HEK293 (cell line): Measurements from ENCODE around the gene EGFR.

Experiments
- CTCF ChIA-PET: fragments of 350-600 bp; formaldehyde crosslinking; extraction: SDS; loops from one replicate; lab custom pipeline; 2021; ENCODE audit warnings: antibody characterized with exemption; lab: Yijun Ruan, JAX
- POLR2A ChIA-PET: fragments of 300-600 bp; formaldehyde crosslinking; extraction: SDS; loops from one replicate; lab custom pipeline; 2020; ENCODE audit warnings: antibody characterized with exemption, inconsistent platforms; lab: Yijun Ruan, JAX
- H3K27ac ChIP-seq: fragments of 200-500 bp; sonication (Bioruptor generic); 2 replicates; pipeline ENCODE4 v1.5.1; 2014; ENCODE audit warnings: low read depth, low read length, control low read depth, inconsistent platforms; ENCODE audit errors: extremely low read depth
- H3K36me3 ChIP-seq, 2 experiments: fragments of 200-500 bp in 1 of 2; sonication (Bioruptor generic) in 1 of 2; 1 replicate in 1 of 2; 2 replicates in 1 of 2; pipeline ENCODE4 v1.5.1; 2014 to 2017; ENCODE audit warnings: inconsistent platforms in 2 of 2, low read length in 2 of 2; ENCODE audit not compliant: control insufficient read depth in 2 of 2, insufficient read depth in 1 of 2
- H3K4me1 ChIP-seq: fragments of 200-500 bp; sonication (Bioruptor generic); 2 replicates; pipeline ENCODE4 v1.5.1; 2014; ENCODE audit warnings: mild to moderate bottlenecking, low read length, inconsistent platforms; ENCODE audit not compliant: control insufficient read depth, insufficient read depth
- H3K4me3 ChIP-seq: 2 replicates; pipeline ENCODE4 v1.5.1; 2011; ENCODE audit warnings: low read depth, mild to moderate bottlenecking, control low read depth, low read length, moderate library complexity
- H3K9me3 ChIP-seq: fragments of 200-500 bp; sonication (Bioruptor generic); 2 replicates; pipeline ENCODE4 v1.5.1; 2014; ENCODE audit warnings: low read depth, low read length, inconsistent platforms; ENCODE audit not compliant: control insufficient read depth, insufficient read depth
- ATF2 ChIP-seq: fragments of 450-650 bp; formaldehyde crosslinking; IDR thresholded peaks from 2 replicates; pipeline ENCODE4 v1.5.1; 2016; ENCODE audit warnings: missing biosample characterization, missing genetic modification characterization, low read depth
- EGR2 ChIP-seq: fragments of 450-650 bp; formaldehyde crosslinking; IDR thresholded peaks from 2 replicates; pipeline ENCODE4 v1.5.1; 2016; ENCODE audit warnings: low read depth, missing biosample characterization, missing genetic modification characterization
- GLIS1 ChIP-seq: fragments of 450-650 bp; formaldehyde crosslinking; IDR thresholded peaks from 2 replicates; pipeline ENCODE4 v1.5.1; 2016; ENCODE audit warnings: missing biosample characterization, missing genetic modification characterization
- KLF1 ChIP-seq: fragments of 450-650 bp; formaldehyde crosslinking; IDR thresholded peaks from 2 replicates; pipeline ENCODE4 v1.5.1; 2016; ENCODE audit warnings: missing biosample characterization, missing genetic modification characterization
- KLF17 ChIP-seq: fragments of 450-650 bp; formaldehyde crosslinking; IDR thresholded peaks from 2 replicates; pipeline ENCODE4 v1.5.1; 2016; ENCODE audit warnings: missing biosample characterization, missing genetic modification characterization
- PATZ1 ChIP-seq: fragments of 450-650 bp; formaldehyde crosslinking; IDR thresholded peaks from 2 replicates; pipeline ENCODE4 v1.5.1; 2016; ENCODE audit warnings: missing biosample characterization, missing genetic modification characterization
- SP7 ChIP-seq: fragments of 450-650 bp; formaldehyde crosslinking; IDR thresholded peaks from 2 replicates; pipeline ENCODE4 v1.5.1; 2016; ENCODE audit warnings: missing biosample characterization, missing genetic modification characterization
- TCF7L2 ChIP-seq: IDR thresholded peaks from 2 replicates; pipeline ENCODE4 v1.6.1; 2011; ENCODE audit warnings: low read depth, mild to moderate bottlenecking, inconsistent platforms, low read length, moderate library complexity, borderline replicate concordance
- ZFHX2 ChIP-seq: fragments of 450-650 bp; formaldehyde crosslinking; conservative IDR thresholded peaks from 2 replicates; pipeline ENCODE4 v1.5.1; 2016; ENCODE audit warnings: missing biosample characterization, missing genetic modification characterization
- ZIC2 ChIP-seq: fragments of 450-650 bp; formaldehyde crosslinking; IDR thresholded peaks from 2 replicates; pipeline ENCODE4 v1.5.1; 2016; ENCODE audit warnings: missing biosample characterization, missing genetic modification characterization
- ZNF114 ChIP-seq: fragments of 450-650 bp; formaldehyde crosslinking; IDR thresholded peaks from 2 replicates; pipeline ENCODE4 v1.5.0; 2017; ENCODE audit warnings: missing biosample characterization, missing genetic modification characterization
- ZNF157 ChIP-seq: fragments of 450-650 bp; formaldehyde crosslinking; IDR thresholded peaks from 2 replicates; pipeline ENCODE4 v1.5.1; 2016; ENCODE audit warnings: missing biosample characterization, missing genetic modification characterization
- ZNF184 ChIP-seq: fragments of 450-650 bp; IDR thresholded peaks from 2 replicates; pipeline ENCODE4 v1.5.1; 2018; ENCODE audit warnings: missing biosample characterization, mild to moderate bottlenecking, missing genetic modification characterization
- ZNF2 ChIP-seq: fragments of 450-650 bp; formaldehyde crosslinking; IDR thresholded peaks from 2 replicates; pipeline ENCODE4 v1.5.1; 2016; ENCODE audit warnings: missing biosample characterization, missing genetic modification characterization
- ZNF341 ChIP-seq: fragments of 450-650 bp; formaldehyde crosslinking; IDR thresholded peaks from 2 replicates; pipeline ENCODE4; 2016; ENCODE audit warnings: low read depth, missing biosample characterization, missing genetic modification characterization
- ZNF530 ChIP-seq: fragments of 450-650 bp; formaldehyde crosslinking; IDR thresholded peaks from 2 replicates; pipeline ENCODE4 v1.5.1; 2016; ENCODE audit warnings: low read depth, missing biosample characterization, missing genetic modification characterization
- ZNF610 ChIP-seq: fragments of 450-650 bp; formaldehyde crosslinking; IDR thresholded peaks from 2 replicates; pipeline ENCODE4 v1.5.1; 2016; ENCODE audit warnings: missing biosample characterization, missing genetic modification characterization, borderline replicate concordance
- ZNF624 ChIP-seq: fragments of 450-650 bp; formaldehyde crosslinking; IDR thresholded peaks from 2 replicates; pipeline ENCODE4 v1.5.1; 2017; ENCODE audit warnings: missing biosample characterization, missing genetic modification characterization
- ZNF830 ChIP-seq: fragments of 450-650 bp; IDR thresholded peaks from 2 replicates; pipeline ENCODE4 v1.5.0; 2018; ENCODE audit warnings: missing biosample characterization, missing genetic modification characterization, low read depth, mild to moderate bottlenecking, moderate library complexity
- ZSCAN16 ChIP-seq: fragments of 450-650 bp; formaldehyde crosslinking; IDR thresholded peaks from 2 replicates; pipeline ENCODE4 v1.5.1; 2016; ENCODE audit warnings: missing biosample characterization, missing genetic modification characterization
- ZSCAN23 ChIP-seq: fragments of 450-650 bp; formaldehyde crosslinking; IDR thresholded peaks from 2 replicates; pipeline ENCODE4 v1.5.1; 2016; ENCODE audit warnings: missing biosample characterization, missing genetic modification characterization
- ZSCAN5A ChIP-seq: fragments of 450-650 bp; formaldehyde crosslinking; IDR thresholded peaks from 2 replicates; pipeline ENCODE4 v1.5.1; 2016; ENCODE audit warnings: missing biosample characterization, missing genetic modification characterization

EGFR gene

GRCh38 chr7:55078465-55079372 is 59.9 kb downstream of the EGFR start:
- Histone ChIP-seq H3K9me3 (no peaks in the 10 kb centered on the region), H3K4me3 (no peak overlapping the region), H3K27ac (no peak overlapping the region), H3K4me1 (0 out of 2 replicates have a peak, but pooled peaks cover under 1% of the 10 kb centered on the region), H3K36me3 (no peaks in the 10 kb centered on the region)
- CTCF ChIA-PET: interaction anchor here (0.6 to 1.4 kb wide), 2 partner anchors 177 to 319 kb away, joined by 3 to 6 read pairs; partner anchors contain the start of gene SEC61G
- POLR2A ChIA-PET: no interaction called here
- TF ChIP-seq ZIC2 (tag by site-specific recombination) (0 out of 2 replicates have a peak, but pooled peaks have one; percentile 11), SP7 (tag by site-specific recombination) (0 out of 2 replicates have a peak, but pooled peaks have one; percentile 12), KLF1 (peak; percentile 94), ZFHX2 (tag by site-specific recombination) (peak; percentile 87), ZNF157 (no peak), ZNF2 (tag by site-specific recombination) (no peak), PATZ1 (tag by site-specific recombination) (no peak), ZNF830 (tag by site-specific recombination) (no peak), GLIS1 (peak; percentile 62), ZSCAN16 (no peak), ZNF341 (tag by site-specific recombination) (no peak), KLF17 (tag by site-specific recombination) (peak; percentile 57; the same call in 1 of the 2 replicates), EGR2 (peak; percentile 71)
- TF ChIP-seq, all 188 proteins: peak for 7

- H3K4me3 ChIP-seq: no peak overlapping the region
- no peaks in the 10 kb centered on the region for H3K4me1 ChIP-seq
- no peak overlapping the region for H3K27ac ChIP-seq
- ChIA-PET POLR2A (no interaction called here), CTCF (interaction anchor here (1.4 kb wide), 1 partner anchor 175 kb away, joined by 6 read pairs; no protein-coding TSS in a partner anchor)
- H3K9me3 ChIP-seq: no peaks in the 10 kb centered on the region
- TF ChIP-seq ATF2 (tag by site-specific recombination) (no peak), ZNF624 (tag by site-specific recombination) (no peak), PATZ1 (tag by site-specific recombination) (no peak), KLF17 (tag by site-specific recombination) (no peak), ZNF184 (no peak), ZSCAN5A (tag by site-specific recombination) (no peak), ZNF610 (no peak), SP7 (tag by site-specific recombination) (no peak), TCF7L2 (no peak), ZSCAN23 (tag by site-specific recombination) (no peak), ZNF114 (tag by site-specific recombination) (no peak), ZNF530 (no peak)
- no peaks in the 10 kb centered on the region for H3K36me3 ChIP-seq
These were observed 61.3 kb downstream of the EGFR start for GRCh38 chr7:55080000-55080623.
